ENCODE data around the gene ZBTB25. TPM values are rescaled to one million over a fixed set of nuclear protein-coding genes. Genes with fewer than 3 reads are reported as not detected.

Gene ZBTB25
- total RNA-seq, 1 donor from 2014 or later = 9.4 TPM

DNA sequence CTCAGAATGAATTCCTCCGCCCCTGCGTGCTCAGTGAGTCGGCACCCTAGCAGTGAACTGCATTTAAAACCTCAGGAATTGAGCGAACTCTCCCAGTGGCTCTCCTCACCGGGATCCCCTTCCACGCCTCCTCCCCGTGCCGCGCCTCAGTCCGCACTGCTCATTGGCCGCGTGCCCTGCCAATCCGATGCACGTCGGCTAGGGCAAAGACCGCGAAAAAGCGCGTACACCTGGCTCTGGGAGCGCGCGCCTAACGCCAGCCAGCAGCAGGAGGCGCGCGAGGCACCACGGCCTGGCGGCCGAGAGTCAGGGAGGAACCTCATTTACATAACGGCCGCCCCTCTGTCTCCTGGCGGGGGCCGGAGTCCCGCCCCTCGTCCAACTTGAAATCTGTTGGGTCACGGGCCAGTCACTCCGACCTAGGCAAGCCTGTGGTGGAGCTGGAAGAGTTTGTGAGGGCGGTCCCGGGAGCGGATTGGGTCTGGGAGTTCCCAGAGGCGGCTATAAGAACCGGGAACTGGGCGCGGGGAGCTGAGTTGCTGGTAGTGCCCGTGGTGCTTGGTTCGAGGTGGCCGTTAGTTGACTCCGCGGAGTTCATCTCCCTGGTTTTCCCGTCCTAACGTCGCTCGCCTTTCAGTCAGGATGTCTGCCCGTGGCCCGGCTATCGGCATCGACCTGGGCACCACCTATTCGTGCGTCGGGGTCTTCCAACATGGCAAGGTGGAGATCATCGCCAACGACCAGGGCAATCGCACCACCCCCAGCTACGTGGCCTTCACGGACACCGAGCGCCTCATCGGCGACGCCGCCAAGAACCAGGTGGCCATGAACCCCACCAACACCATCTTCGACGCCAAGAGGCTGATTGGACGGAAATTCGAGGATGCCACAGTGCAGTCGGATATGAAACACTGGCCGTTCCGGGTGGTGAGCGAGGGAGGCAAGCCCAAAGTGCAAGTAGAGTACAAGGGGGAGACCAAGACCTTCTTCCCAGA is 36.9 kb upstream of the ZBTB25 start, which contains the start of gene HSPA2:
Gene HSPA2 (plus strand): TSS at position 534 of the 995 bp plus-strand sequence. CDS start 109 bp downstream, at position 643.
- Mint-ChIP-seq H3K4me3 (ENCODE audit: unreplicated experiment) (peak within 1 kb of the TSS; percentile 87), H3K27me3 (ENCODE audit: unreplicated experiment) (peaks cover 4% of the 10 kb centered on the region), H3K9me3 (ENCODE audit: unreplicated experiment) (peaks cover 10% of the 10 kb centered on the region), H3K4me1 (ENCODE audit: unreplicated experiment) (peaks cover 16% of the 10 kb centered on the region), H3K36me3 (ENCODE audit: low read depth, unreplicated experiment) (peaks cover 9% of the 10 kb centered on the region), H3K27ac (ENCODE audit: unreplicated experiment) (peak within 1 kb of the TSS; percentile 95)
- TF ChIP-seq, protein P1, sequence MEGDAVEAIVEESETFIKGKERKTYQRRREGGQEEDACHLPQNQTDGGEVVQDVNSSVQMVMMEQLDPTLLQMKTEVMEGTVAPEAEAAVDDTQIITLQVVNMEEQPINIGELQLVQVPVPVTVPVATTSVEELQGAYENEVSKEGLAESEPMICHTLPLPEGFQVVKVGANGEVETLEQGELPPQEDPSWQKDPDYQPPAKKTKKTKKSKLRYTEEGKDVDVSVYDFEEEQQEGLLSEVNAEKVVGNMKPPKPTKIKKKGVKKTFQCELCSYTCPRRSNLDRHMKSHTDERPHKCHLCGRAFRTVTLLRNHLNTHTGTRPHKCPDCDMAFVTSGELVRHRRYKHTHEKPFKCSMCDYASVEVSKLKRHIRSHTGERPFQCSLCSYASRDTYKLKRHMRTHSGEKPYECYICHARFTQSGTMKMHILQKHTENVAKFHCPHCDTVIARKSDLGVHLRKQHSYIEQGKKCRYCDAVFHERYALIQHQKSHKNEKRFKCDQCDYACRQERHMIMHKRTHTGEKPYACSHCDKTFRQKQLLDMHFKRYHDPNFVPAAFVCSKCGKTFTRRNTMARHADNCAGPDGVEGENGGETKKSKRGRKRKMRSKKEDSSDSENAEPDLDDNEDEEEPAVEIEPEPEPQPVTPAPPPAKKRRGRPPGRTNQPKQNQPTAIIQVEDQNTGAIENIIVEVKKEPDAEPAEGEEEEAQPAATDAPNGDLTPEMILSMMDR (IDR thresholded peaks at IDR 0.05; ENCODE audit: unreplicated experiment) = peak; percentile 31
- peak; percentile 94 for DNase-seq (ENCODE audit: low spot score)

DNA sequence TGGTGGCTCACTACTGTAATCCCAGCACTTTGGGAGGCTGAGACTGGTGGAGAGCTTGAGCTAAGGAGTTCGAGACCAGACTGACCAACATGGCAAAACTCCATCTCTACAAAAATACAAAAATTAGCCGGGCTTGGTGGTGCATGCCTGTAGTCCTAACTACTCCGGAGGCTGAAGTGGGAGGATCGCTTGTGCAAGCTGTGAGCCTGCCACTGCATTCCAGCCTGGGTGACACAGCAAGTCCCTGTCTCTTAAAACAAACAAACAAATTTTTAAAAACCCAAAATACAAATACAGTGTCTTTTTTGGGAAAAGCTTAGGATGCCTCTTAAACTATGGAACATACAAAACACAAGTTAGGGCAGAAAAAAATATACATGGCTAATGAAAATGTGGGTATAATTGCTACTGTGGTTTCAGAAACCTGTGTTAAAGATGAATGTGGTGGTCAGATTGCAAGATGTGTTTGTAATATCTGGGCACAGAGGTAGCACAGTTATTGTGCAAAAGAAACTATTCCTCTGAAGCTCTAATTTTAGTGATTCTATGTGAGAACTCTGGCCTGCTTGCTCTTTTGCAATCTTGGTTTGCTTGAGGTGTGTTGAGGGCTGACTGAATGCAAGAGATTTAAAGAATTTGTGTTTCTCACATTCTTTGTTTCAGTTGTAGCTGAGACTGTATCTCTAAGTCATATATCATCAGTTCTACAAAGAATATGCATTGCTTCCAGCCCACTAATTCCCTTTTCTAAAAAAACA is 33.0 kb upstream of the ZBTB25 start:
- no peak for DNase-seq (ENCODE audit: low spot score)
- H3K4me1 Mint-ChIP-seq (ENCODE audit: unreplicated experiment) = peaks cover 15% of the 10 kb centered on the region
- H3K9me3 Mint-ChIP-seq (ENCODE audit: unreplicated experiment) = peaks cover 10% of the 10 kb centered on the region
- TF ChIP-seq, protein P1 (IDR thresholded peaks at IDR 0.05; ENCODE audit: unreplicated experiment) = no peak
- H3K27ac Mint-ChIP-seq (ENCODE audit: unreplicated experiment) = peak overlapping the region; percentile 67
- peaks cover 2% of the 10 kb centered on the region for H3K27me3 Mint-ChIP-seq (ENCODE audit: unreplicated experiment)
- H3K36me3 Mint-ChIP-seq (ENCODE audit: low read depth, unreplicated experiment) = peaks cover 9% of the 10 kb centered on the region
- H3K4me3 Mint-ChIP-seq (ENCODE audit: unreplicated experiment) = no peak overlapping the region

DNA sequence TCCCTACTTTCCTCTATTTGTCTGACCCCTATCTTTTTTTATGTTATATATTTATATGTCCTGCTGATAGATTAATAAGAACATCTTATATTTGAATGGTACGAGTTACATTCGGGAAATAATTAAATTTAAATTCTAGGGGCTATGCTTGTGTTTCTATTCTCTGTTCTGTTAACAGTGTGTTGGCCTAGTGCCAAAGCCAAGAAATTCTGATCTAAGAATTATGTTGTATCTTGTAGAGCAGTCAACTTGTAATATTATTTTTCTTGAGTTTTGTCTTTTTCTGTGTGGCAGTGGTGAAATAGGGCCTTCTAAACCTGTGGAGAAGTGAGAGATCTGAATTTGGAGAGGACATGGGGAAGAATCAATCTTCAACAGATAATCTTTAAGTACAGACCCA is 27.9 kb upstream of the ZBTB25 start:
- TF ChIP-seq, protein P1 (IDR thresholded peaks at IDR 0.05; ENCODE audit: unreplicated experiment) = no peak
- Mint-ChIP-seq H3K4me1 (ENCODE audit: unreplicated experiment) (peaks cover 16% of the 10 kb centered on the region), H3K27me3 (ENCODE audit: unreplicated experiment) (no peaks in the 10 kb centered on the region), H3K27ac (ENCODE audit: unreplicated experiment) (no peak overlapping the region), H3K36me3 (ENCODE audit: low read depth, unreplicated experiment) (peaks cover 2% of the 10 kb centered on the region), H3K9me3 (ENCODE audit: unreplicated experiment) (no peaks in the 10 kb centered on the region), H3K4me3 (ENCODE audit: unreplicated experiment) (no peak overlapping the region)
- DNase-seq (ENCODE audit: low spot score) = no peak

DNA sequence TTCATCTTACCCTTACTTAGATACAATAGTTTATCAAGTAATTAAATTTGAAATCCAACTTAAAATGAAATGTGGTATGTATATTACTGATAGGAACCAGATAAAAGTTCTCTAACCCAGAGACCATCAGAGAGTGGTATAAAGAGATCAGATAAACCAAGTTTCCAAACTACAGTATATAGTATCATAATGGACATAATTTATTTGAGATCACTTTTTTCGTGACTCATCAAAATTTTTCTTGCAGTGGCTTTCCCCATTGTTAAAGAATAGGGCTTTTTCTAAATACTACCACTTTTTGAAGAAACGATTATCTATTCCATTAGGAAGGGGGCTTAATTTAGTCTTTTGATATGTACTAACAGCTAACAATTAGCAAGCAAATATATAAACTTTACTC is 21.7 kb upstream of the ZBTB25 start:
- TF ChIP-seq, protein P1 (IDR thresholded peaks at IDR 0.05; ENCODE audit: unreplicated experiment) = no peak
- no peak for DNase-seq (ENCODE audit: low spot score)
- Mint-ChIP-seq H3K4me3 (ENCODE audit: unreplicated experiment) (no peak overlapping the region), H3K4me1 (ENCODE audit: unreplicated experiment) (peaks cover 5% of the 10 kb centered on the region), H3K27ac (ENCODE audit: unreplicated experiment) (no peak overlapping the region), H3K9me3 (ENCODE audit: unreplicated experiment) (no peaks in the 10 kb centered on the region), H3K36me3 (ENCODE audit: low read depth, unreplicated experiment) (peaks cover 8% of the 10 kb centered on the region), H3K27me3 (ENCODE audit: unreplicated experiment) (no peaks in the 10 kb centered on the region)

All from endothelial cell (in vitro differentiated cells).